ENCODE measurements around the gene TM7SF3.

The TM7SF3 gene

GRCh38 chr12:26935636-26936378 lies 78.4 kb downstream of the TM7SF3 start:
- FAIRE-seq (no peak), DNase-seq (ENCODE audit: low spot score) (no peak)

DNA sequence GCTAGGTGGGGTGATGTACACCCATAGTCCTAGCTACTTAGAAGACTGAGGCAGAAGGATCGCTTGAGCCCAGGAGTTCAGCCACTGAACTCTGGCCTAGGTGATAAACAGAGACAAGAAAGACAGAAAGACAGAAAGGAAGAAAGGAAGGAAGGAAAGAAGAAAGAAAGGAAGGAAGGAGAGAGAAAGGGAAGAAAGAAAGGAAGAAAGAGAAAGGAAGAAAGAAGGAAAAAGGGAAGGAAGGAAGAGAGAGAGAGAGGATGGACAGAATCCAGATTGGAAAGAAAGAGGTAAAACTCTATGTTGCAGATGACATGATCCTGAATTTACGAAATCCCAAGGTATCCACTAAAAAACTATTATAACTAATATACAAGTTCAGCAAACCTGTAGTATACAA lies 84.6 kb downstream of the TM7SF3 start:
- no peak for DNase-seq (ENCODE audit: low spot score)
- no peak for FAIRE-seq

DNA sequence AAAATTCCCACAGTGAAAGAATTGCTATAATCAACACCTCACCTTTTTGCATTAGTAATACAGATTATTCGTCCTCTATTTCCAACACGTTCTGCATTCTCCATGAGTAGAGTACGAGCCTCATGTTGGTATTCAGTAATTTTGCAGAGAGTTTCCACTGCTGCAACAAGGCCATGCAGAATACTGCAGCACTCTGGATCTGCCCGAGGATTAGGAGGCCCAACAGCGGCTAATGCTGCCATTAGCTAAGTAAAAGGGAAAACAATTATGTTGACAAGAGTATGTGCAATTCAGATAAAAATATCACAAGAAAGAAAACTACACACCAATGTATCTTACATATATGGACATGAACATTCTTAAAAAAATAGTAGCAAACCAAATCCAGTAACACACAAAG lies 85.5 kb downstream of the TM7SF3 start:
- no peak for FAIRE-seq
- DNase-seq (ENCODE audit: low spot score) = no peak

All from RCC 7860 (cell line).